Measurements from ENCODE around the gene RSPRY1.
A peak's percentile ranks its signal among the peaks of the same experiment; 100 is the strongest.

The RSPRY1 gene

GRCh38 chr16:57179215-57179828 lies 6.8 kb upstream of the RSPRY1 start:
- TF ChIP-seq CTCF (conservative IDR thresholded peaks at IDR 0.05) = no peak
- no peak overlapping the region for H3K27ac ChIP-seq

GRCh38 chr16:57184113-57184512 lies 2.0 kb upstream of the RSPRY1 start:
- TF ChIP-seq CTCF (conservative IDR thresholded peaks at IDR 0.05) = no peak
- H3K27ac ChIP-seq = no peak overlapping the region

- TF ChIP-seq CTCF (conservative IDR thresholded peaks at IDR 0.05) = no peak
- H3K27ac ChIP-seq = peak overlapping the region; percentile 86
Measured at GRCh38 chr16:57184887-57185445, 1.2 kb upstream of the RSPRY1 start.

GRCh38 chr16:57185446-57185944 lies 634 bp upstream of the RSPRY1 start:
- TF ChIP-seq CTCF (conservative IDR thresholded peaks at IDR 0.05) = no peak
- H3K27ac ChIP-seq = peak overlapping the region; percentile 86

- H3K27ac ChIP-seq = peak overlapping the region; percentile 86
Measured at GRCh38 chr16:57186872-57187854, 1.0 kb downstream of the RSPRY1 start.

GRCh38 chr16:57187902-57188710 lies 2.0 kb downstream of the RSPRY1 start:
- peak overlapping the region; percentile 86 for H3K27ac ChIP-seq

More at GRCh38 chr16:57186872-57187854, 1.0 kb downstream of the RSPRY1 start:
- no peak for TF ChIP-seq CTCF (conservative IDR thresholded peaks at IDR 0.05)

GRCh38 chr16:57188711-57189002 lies 2.5 kb downstream of the RSPRY1 start:
- no peak for TF ChIP-seq CTCF (conservative IDR thresholded peaks at IDR 0.05)
- peak overlapping the region; percentile 86 for H3K27ac ChIP-seq

GRCh38 chr16:57189527-57189926 lies 3.4 kb downstream of the RSPRY1 start:
- peak overlapping the region; percentile 86 for H3K27ac ChIP-seq

All from VCaP (cell line).